Panc1 (cell line): ENCODE measurements around the gene CUL9.

Experiments used
- SIN3A ChIP-seq: IDR thresholded peaks from 2 replicates; pipeline ENCODE4 v1.6.1; 2012; ENCODE audit warnings: low read depth, mild to moderate bottlenecking, low read length, moderate library complexity, borderline replicate concordance; ENCODE audit not compliant: insufficient read depth
- TF ChIP-seq, protein P1 (sequence below): fragments of 450-650 bp; IDR thresholded peaks from 2 replicates; pipeline ENCODE4 v1.5.1; 2017; ENCODE audit warnings: mild to moderate bottlenecking

DNA sequence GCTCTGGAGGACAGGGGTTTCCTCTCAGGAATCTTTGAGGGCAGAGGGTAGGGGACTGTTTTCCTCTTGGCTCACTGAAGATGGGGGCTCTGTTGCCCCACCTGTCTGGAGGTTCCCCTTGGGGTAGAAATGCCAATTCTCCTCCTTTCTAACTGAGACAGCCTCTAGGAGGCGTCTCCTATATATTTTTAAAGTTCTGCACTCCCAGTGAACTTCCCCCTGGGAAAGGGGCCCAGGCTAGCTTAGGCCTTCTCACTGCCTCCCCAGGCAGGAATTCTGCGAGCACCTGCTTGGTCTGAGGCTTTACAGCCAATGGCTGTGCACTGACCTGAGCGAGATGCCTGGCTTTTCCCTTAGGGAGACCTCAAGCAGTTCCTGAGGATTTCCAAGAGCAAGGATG is 35.7 kb upstream of the CUL9 start:
- no peak for TF ChIP-seq SIN3A
- TF ChIP-seq, protein P1, sequence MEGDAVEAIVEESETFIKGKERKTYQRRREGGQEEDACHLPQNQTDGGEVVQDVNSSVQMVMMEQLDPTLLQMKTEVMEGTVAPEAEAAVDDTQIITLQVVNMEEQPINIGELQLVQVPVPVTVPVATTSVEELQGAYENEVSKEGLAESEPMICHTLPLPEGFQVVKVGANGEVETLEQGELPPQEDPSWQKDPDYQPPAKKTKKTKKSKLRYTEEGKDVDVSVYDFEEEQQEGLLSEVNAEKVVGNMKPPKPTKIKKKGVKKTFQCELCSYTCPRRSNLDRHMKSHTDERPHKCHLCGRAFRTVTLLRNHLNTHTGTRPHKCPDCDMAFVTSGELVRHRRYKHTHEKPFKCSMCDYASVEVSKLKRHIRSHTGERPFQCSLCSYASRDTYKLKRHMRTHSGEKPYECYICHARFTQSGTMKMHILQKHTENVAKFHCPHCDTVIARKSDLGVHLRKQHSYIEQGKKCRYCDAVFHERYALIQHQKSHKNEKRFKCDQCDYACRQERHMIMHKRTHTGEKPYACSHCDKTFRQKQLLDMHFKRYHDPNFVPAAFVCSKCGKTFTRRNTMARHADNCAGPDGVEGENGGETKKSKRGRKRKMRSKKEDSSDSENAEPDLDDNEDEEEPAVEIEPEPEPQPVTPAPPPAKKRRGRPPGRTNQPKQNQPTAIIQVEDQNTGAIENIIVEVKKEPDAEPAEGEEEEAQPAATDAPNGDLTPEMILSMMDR, result no peak
